SJSA1 (cell line): ENCODE measurements around the gene C6orf141. TPM values are rescaled to one million over a fixed set of nuclear protein-coding genes. Genes with fewer than 3 reads are reported as not detected.

Experiments used
- DNase-seq, 2 experiments: peaks; one replicate each; pipeline ENCODE4 v3.0.0-alpha.2; 2015 to 2020; ENCODE audit warnings: low spot score in 2 of 2, low read depth in 1 of 2
- H3K27ac ChIP-seq: fragments of 250-450 bp; sonication (Bioruptor Pico); 2 replicates; pipeline ENCODE4 v1.5.1; 2020; ENCODE audit warnings: mild to moderate bottlenecking, moderate library complexity
- H3K27me3 ChIP-seq: fragments of 250-450 bp; sonication (Bioruptor Pico); replicated peaks from 2 replicates; pipeline ENCODE4 v1.5.1; 2020; ENCODE audit warnings: mild to moderate bottlenecking, moderate library complexity
- H3K36me3 ChIP-seq: fragments of 250-450 bp; sonication (Bioruptor Pico); 2 replicates; pipeline ENCODE4 v1.5.1; 2020; ENCODE audit warnings: mild to moderate bottlenecking
- H3K4me1 ChIP-seq: fragments of 250-450 bp; sonication (Bioruptor Pico); replicated peaks from 2 replicates; pipeline ENCODE4 v1.6.1; 2021; ENCODE audit warnings: mild to moderate bottlenecking
- H3K4me3 ChIP-seq: fragments of 250-450 bp; sonication (Bioruptor Pico); 2 replicates; pipeline ENCODE4 v1.5.1; 2020; ENCODE audit warnings: mild to moderate bottlenecking
- H3K9me3 ChIP-seq: fragments of 250-450 bp; sonication (Bioruptor Pico); replicated peaks from 2 replicates; pipeline ENCODE4 v1.5.1; 2020; ENCODE audit warnings: mild to moderate bottlenecking
- total RNA-seq: library from RNA; depleted of rRNA; stranded (reverse); fragments of >200 nt; shearing (Covaris generic); gene quantifications from 2 replicates; pipeline ENCODE4 v1.2.3, GENCODE V29; 2014; rRNA removed

C6orf141 gene
- not detected in 2 replicates for total RNA-seq

GRCh38 chr6:49550492-49551077 lies at the start of gene C6orf141:
Gene C6orf141 (plus strand): TSS chr6:49550668. CDS start chr6:49550793, 125 bp downstream.
- H3K4me1 ChIP-seq: peaks cover 11% of the 10 kb centered on the region
- no peak for DNase-seq
- H3K27me3 ChIP-seq: peaks cover 26% of the 10 kb centered on the region
- H3K36me3 ChIP-seq: no peaks in the 10 kb centered on the region
- H3K4me3 ChIP-seq: peak within 1 kb of the TSS; percentile 7; the same call in 1 of the 2 replicates
- no peak within 1 kb of the TSS for H3K27ac ChIP-seq
- no peaks in the 10 kb centered on the region for H3K9me3 ChIP-seq

- Histone ChIP-seq H3K4me1 (no peaks in the 10 kb centered on the region), H3K4me3 (no peak overlapping the region), H3K27ac (no peak overlapping the region), H3K9me3 (0 out of 2 replicates have a peak, but pooled peaks cover 3% of the 10 kb centered on the region), H3K27me3 (peaks cover 5% of the 10 kb centered on the region; the same call in 1 of the 2 replicates), H3K36me3 (no peaks in the 10 kb centered on the region)
- DNase-seq: no peak
Measured at GRCh38 chr6:49504666-49505065, 45.8 kb upstream of the C6orf141 start.

GRCh38 chr6:49506569-49507111 lies 43.8 kb upstream of the C6orf141 start:
- H3K36me3 ChIP-seq: no peaks in the 10 kb centered on the region
- no peaks in the 10 kb centered on the region for H3K27me3 ChIP-seq
- no peak overlapping the region for H3K4me3 ChIP-seq
- H3K9me3 ChIP-seq: 0 out of 2 replicates have a peak, but pooled peaks cover 3% of the 10 kb centered on the region
- no peak overlapping the region for H3K27ac ChIP-seq
- H3K4me1 ChIP-seq: no peaks in the 10 kb centered on the region
- no peak for DNase-seq

- Histone ChIP-seq H3K27ac (no peak overlapping the region), H3K4me1 (no peaks in the 10 kb centered on the region), H3K36me3 (no peaks in the 10 kb centered on the region), H3K4me3 (no peak overlapping the region), H3K27me3 (no peaks in the 10 kb centered on the region), H3K9me3 (0 out of 2 replicates have a peak, but pooled peaks cover 3% of the 10 kb centered on the region)
- no peak for DNase-seq
Measured at GRCh38 chr6:49509342-49509741, 41.1 kb upstream of the C6orf141 start.

- H3K27ac ChIP-seq: no peak overlapping the region
- no peak for DNase-seq
- no peaks in the 10 kb centered on the region for H3K4me1 ChIP-seq
- H3K36me3 ChIP-seq: no peaks in the 10 kb centered on the region
- H3K27me3 ChIP-seq: no peaks in the 10 kb centered on the region
- no peak overlapping the region for H3K4me3 ChIP-seq
- H3K9me3 ChIP-seq: 0 out of 2 replicates have a peak, but pooled peaks cover 3% of the 10 kb centered on the region
Measured at GRCh38 chr6:49513153-49513989, 37.1 kb upstream of the C6orf141 start.

GRCh38 chr6:49514571-49515484 lies 35.6 kb upstream of the C6orf141 start:
- H3K27ac ChIP-seq: no peak overlapping the region
- no peak for DNase-seq
- H3K4me1 ChIP-seq: no peaks in the 10 kb centered on the region
- H3K9me3 ChIP-seq: no peaks in the 10 kb centered on the region
- no peaks in the 10 kb centered on the region for H3K36me3 ChIP-seq
- no peaks in the 10 kb centered on the region for H3K27me3 ChIP-seq
- no peak overlapping the region for H3K4me3 ChIP-seq

- Histone ChIP-seq H3K36me3 (no peaks in the 10 kb centered on the region), H3K4me3 (no peak overlapping the region), H3K27me3 (no peaks in the 10 kb centered on the region), H3K27ac (no peak overlapping the region), H3K4me1 (no peaks in the 10 kb centered on the region), H3K9me3 (no peaks in the 10 kb centered on the region)
- no peak for DNase-seq
Measured at GRCh38 chr6:49515485-49516146, 34.9 kb upstream of the C6orf141 start.

- Histone ChIP-seq H3K4me3 (no peak overlapping the region), H3K27ac (no peak overlapping the region), H3K27me3 (no peaks in the 10 kb centered on the region), H3K36me3 (no peaks in the 10 kb centered on the region), H3K9me3 (no peaks in the 10 kb centered on the region), H3K4me1 (no peaks in the 10 kb centered on the region)
- DNase-seq: no peak
Measured at GRCh38 chr6:49516147-49516505, 34.3 kb upstream of the C6orf141 start.

GRCh38 chr6:49517919-49518318 lies 32.5 kb upstream of the C6orf141 start:
- H3K36me3 ChIP-seq: no peaks in the 10 kb centered on the region
- no peaks in the 10 kb centered on the region for H3K27me3 ChIP-seq
- H3K27ac ChIP-seq: no peak overlapping the region
- no peaks in the 10 kb centered on the region for H3K9me3 ChIP-seq
- DNase-seq: no peak
- no peak overlapping the region for H3K4me3 ChIP-seq
- H3K4me1 ChIP-seq: no peaks in the 10 kb centered on the region

- no peaks in the 10 kb centered on the region for H3K27me3 ChIP-seq
- DNase-seq: no peak
Measured at GRCh38 chr6:49519660-49520059, 30.8 kb upstream of the C6orf141 start.

GRCh38 chr6:49522710-49523593 lies 27.5 kb upstream of the C6orf141 start:
- H3K27me3 ChIP-seq: no peaks in the 10 kb centered on the region
- H3K9me3 ChIP-seq: no peaks in the 10 kb centered on the region
- no peak for DNase-seq
- no peaks in the 10 kb centered on the region for H3K36me3 ChIP-seq
- no peak overlapping the region for H3K27ac ChIP-seq
- no peak overlapping the region for H3K4me3 ChIP-seq
- H3K4me1 ChIP-seq: no peaks in the 10 kb centered on the region

More at GRCh38 chr6:49519660-49520059, 30.8 kb upstream of the C6orf141 start:
- no peaks in the 10 kb centered on the region for H3K4me1 ChIP-seq
- no peak overlapping the region for H3K4me3 ChIP-seq
- no peaks in the 10 kb centered on the region for H3K9me3 ChIP-seq
- no peak overlapping the region for H3K27ac ChIP-seq
- H3K36me3 ChIP-seq: no peaks in the 10 kb centered on the region

GRCh38 chr6:49523901-49524300 lies 26.6 kb upstream of the C6orf141 start:
- Histone ChIP-seq H3K27me3 (no peaks in the 10 kb centered on the region), H3K9me3 (no peaks in the 10 kb centered on the region), H3K4me3 (no peak overlapping the region), H3K27ac (no peak overlapping the region), H3K4me1 (no peaks in the 10 kb centered on the region), H3K36me3 (no peaks in the 10 kb centered on the region)
- no peak for DNase-seq
